ENCODE measurements around the gene PRSS12.
A peak's percentile ranks its signal among the peaks of the same experiment; 100 is the strongest.

PRSS12 gene

DNA sequence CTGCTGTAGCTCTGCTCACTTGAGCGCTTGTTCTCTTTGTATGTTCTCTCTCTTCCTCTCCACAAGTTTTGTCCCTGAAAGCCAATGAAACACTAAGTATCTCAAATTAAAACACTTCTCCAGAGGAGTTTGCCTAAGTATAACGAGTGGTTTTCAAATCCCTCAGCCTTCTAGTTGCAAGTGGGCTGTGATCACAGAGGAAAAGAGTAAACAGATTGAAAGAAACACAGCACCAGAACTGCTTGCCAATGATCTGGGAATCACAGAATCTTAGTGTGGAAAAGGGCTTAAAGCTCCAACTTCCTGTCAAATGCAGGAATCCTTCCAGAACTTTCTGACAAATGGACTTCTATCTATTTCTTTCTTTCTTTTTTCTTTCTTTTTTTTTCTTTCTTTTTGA is 4.8 kb upstream of the PRSS12 start:
- no peak overlapping the region for H3K4me3 ChIP-seq (ENCODE audit: control insufficient read depth, low read depth, low read length)
- DNase-seq (ENCODE audit: low read depth), result no peak
- TF ChIP-seq, protein P1, sequence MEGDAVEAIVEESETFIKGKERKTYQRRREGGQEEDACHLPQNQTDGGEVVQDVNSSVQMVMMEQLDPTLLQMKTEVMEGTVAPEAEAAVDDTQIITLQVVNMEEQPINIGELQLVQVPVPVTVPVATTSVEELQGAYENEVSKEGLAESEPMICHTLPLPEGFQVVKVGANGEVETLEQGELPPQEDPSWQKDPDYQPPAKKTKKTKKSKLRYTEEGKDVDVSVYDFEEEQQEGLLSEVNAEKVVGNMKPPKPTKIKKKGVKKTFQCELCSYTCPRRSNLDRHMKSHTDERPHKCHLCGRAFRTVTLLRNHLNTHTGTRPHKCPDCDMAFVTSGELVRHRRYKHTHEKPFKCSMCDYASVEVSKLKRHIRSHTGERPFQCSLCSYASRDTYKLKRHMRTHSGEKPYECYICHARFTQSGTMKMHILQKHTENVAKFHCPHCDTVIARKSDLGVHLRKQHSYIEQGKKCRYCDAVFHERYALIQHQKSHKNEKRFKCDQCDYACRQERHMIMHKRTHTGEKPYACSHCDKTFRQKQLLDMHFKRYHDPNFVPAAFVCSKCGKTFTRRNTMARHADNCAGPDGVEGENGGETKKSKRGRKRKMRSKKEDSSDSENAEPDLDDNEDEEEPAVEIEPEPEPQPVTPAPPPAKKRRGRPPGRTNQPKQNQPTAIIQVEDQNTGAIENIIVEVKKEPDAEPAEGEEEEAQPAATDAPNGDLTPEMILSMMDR (IDR thresholded peaks at IDR 0.05; ENCODE audit: control insufficient read depth, insufficient read depth, low read depth, low read length, missing control alignments), result no peak

GRCh38 chr4:118356731-118357130 is 3.9 kb upstream of the PRSS12 start:
- H3K4me3 ChIP-seq (ENCODE audit: control insufficient read depth, low read depth, low read length), result no peak overlapping the region
- DNase-seq (ENCODE audit: low read depth), result no peak
- TF ChIP-seq, protein P1 (IDR thresholded peaks at IDR 0.05; ENCODE audit: control insufficient read depth, insufficient read depth, low read depth, low read length, missing control alignments), result no peak

DNA sequence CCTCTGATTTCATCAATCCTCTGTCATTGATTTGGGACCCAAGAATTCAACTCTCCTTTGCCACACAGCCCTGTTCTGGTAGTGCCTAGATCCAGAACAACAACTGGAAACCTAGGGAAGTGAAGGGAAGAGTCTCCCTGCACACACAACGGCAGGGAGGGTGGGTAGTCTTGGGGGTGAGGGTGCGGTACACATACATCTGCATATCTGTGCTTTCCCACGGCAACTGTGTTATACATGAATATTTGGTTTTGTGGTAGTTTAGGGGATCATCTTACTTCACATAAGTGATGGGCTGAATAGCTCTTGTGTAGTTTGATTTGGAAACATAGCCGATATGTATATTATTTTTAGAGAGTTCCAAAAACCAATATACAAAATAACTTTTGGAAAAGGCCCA is 3.3 kb upstream of the PRSS12 start:
- TF ChIP-seq, protein P1 (IDR thresholded peaks at IDR 0.05; ENCODE audit: control insufficient read depth, insufficient read depth, low read depth, low read length, missing control alignments), result no peak
- no peak overlapping the region for H3K4me3 ChIP-seq (ENCODE audit: control insufficient read depth, low read depth, low read length)
- DNase-seq (ENCODE audit: low read depth), result no peak

DNA sequence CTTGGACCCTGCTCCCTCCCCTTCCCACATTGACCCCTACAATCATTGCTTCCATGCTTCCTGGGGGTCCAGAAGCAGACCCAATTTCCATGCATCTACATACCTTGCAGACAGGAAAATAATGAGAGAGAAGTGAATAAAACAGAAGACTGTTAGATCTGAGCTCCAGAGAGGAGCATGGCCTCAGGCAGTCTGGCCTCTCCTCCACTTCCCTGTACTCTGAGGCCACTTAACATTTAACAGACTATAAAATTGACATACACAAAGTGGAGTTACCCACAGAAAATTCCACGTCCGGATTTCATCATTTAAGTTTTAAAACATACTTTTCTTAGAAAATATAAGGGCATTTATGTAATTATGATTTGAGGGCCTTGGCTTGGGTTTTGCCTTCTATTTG is 2.1 kb upstream of the PRSS12 start:
- TF ChIP-seq, protein P1 (IDR thresholded peaks at IDR 0.05; ENCODE audit: control insufficient read depth, insufficient read depth, low read depth, low read length, missing control alignments), result no peak
- H3K4me3 ChIP-seq (ENCODE audit: control insufficient read depth, low read depth, low read length), result no peak overlapping the region
- no peak for DNase-seq (ENCODE audit: low read depth)

GRCh38 chr4:118353534-118354030 is 779 bp upstream of the PRSS12 start:
- DNase-seq (ENCODE audit: low read depth), result no peak
- TF ChIP-seq, protein P1 (IDR thresholded peaks at IDR 0.05; ENCODE audit: control insufficient read depth, insufficient read depth, low read depth, low read length, missing control alignments), result no peak
- peak overlapping the region; percentile 76 for H3K4me3 ChIP-seq (ENCODE audit: control insufficient read depth, low read depth, low read length)

GRCh38 chr4:118351851-118352827 is 664 bp downstream of the PRSS12 start:
- DNase-seq (ENCODE audit: low read depth), result no peak
- H3K4me3 ChIP-seq (ENCODE audit: control insufficient read depth, low read depth, low read length), result peak overlapping the region; percentile 76
- TF ChIP-seq, protein P1 (IDR thresholded peaks at IDR 0.05; ENCODE audit: control insufficient read depth, insufficient read depth, low read depth, low read length, missing control alignments), result no peak
